BJ (cell line): ENCODE results near the gene GPR141. TPM values are rescaled to one million over a fixed set of nuclear protein-coding genes. Genes with fewer than 3 reads are reported as not detected.
"Not testable (repeated sequence)": the region's sequence is repeated elsewhere in the genome, so short reads cannot be mapped to it uniquely, and the experiment has no call there.

Experiments
- CTCF ChIA-PET: fragments of 350-600 bp; formaldehyde crosslinking; extraction: SDS; loops from one replicate; lab custom pipeline; 2021; ENCODE audit warnings: antibody characterized with exemption, inconsistent platforms; lab: Yijun Ruan, JAX
- POLR2A ChIA-PET: fragments of 300-600 bp; sonication (Branson Sonifier 250); formaldehyde crosslinking; extraction: SDS; loops from one replicate; lab custom pipeline; 2021; ENCODE audit warnings: antibody characterized with exemption; lab: Charles Lee
- DNase-seq: peaks from one replicate; pipeline ENCODE4 v3.0.0-alpha.2; 2011; ENCODE audit warnings: low read depth
- H3K27me3 ChIP-seq: 2 replicates; pipeline ENCODE4 v1.6.0; 2011; ENCODE audit warnings: low read length; ENCODE audit not compliant: control insufficient read depth, insufficient read depth
- H3K36me3 ChIP-seq: 2 replicates; pipeline ENCODE4 v1.5.1; 2011; ENCODE audit warnings: low read length; ENCODE audit not compliant: control insufficient read depth, insufficient read depth
- H3K4me3 ChIP-seq: 2 replicates; pipeline ENCODE4 v1.5.1; 2011; ENCODE audit warnings: low read depth, mild to moderate bottlenecking, control low read depth, low read length
- polyA plus RNA-seq: library from polyadenylated mRNA; depleted of rRNA; stranded (reverse); fragments of >200 nt; gene quantifications from 2 replicates; pipeline ENCODE4 v1.2.3, GENCODE V29; 2011
- TF ChIP-seq, protein P1 (sequence below): IDR thresholded peaks from 2 replicates; pipeline ENCODE4 v1.5.1; 2011; ENCODE audit warnings: low read depth, mild to moderate bottlenecking, control low read depth, inconsistent platforms, low read length, moderate library complexity; ENCODE audit not compliant: insufficient read depth

Gene GPR141
- polyA plus RNA-seq, 1 experiment, result not detected

DNA sequence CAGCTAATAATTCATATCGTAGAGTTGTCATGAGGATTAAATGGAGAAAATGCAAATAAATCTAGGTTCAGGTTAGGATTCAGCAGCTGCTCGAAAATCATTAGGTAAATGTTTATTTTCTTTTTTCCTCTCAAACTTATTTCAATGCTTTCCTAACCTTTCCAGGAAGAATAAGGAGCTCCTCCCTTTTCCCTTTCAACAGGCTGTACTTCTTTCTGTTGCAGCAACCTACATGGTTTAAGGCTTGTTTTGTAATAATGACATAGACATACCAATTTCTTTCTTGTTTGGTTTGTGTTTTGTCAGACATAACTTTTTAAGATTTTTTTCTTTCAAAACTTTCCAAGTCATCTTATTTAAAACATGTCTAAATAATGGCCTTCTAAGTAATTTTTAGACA, 18.2 kb downstream of the GPR141 start:
- TF ChIP-seq, protein P1, sequence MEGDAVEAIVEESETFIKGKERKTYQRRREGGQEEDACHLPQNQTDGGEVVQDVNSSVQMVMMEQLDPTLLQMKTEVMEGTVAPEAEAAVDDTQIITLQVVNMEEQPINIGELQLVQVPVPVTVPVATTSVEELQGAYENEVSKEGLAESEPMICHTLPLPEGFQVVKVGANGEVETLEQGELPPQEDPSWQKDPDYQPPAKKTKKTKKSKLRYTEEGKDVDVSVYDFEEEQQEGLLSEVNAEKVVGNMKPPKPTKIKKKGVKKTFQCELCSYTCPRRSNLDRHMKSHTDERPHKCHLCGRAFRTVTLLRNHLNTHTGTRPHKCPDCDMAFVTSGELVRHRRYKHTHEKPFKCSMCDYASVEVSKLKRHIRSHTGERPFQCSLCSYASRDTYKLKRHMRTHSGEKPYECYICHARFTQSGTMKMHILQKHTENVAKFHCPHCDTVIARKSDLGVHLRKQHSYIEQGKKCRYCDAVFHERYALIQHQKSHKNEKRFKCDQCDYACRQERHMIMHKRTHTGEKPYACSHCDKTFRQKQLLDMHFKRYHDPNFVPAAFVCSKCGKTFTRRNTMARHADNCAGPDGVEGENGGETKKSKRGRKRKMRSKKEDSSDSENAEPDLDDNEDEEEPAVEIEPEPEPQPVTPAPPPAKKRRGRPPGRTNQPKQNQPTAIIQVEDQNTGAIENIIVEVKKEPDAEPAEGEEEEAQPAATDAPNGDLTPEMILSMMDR, result no peak
- no peak for DNase-seq
- CTCF ChIA-PET, result no interaction called here
- POLR2A ChIA-PET, result no interaction called here
- no peaks in the 10 kb centered on the region for H3K27me3 ChIP-seq
- no peaks in the 10 kb centered on the region for H3K36me3 ChIP-seq
- no peak overlapping the region for H3K4me3 ChIP-seq

DNA sequence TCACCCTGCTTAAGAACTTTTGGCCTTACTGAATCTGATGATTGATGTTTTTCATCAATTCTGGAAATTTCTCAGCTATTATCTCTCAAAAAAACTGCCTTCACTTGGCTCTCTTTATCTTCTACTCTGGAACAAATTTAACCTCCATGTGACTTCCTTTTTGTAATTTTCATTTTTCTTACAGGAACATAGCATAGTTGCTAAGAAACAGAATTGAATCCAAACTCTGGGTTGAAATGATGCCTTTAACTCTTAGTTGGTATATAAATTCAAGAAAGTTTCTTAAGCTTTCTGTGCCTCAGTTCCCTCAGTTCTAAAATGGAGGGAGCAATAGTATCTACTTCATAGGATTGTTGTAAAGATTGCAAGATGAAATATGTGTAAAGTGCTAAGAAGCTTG, 19.8 kb downstream of the GPR141 start:
- ChIA-PET CTCF (interaction anchor here (0.6 kb wide), 1 partner anchor 195 kb away, joined by 3 read pairs; no protein-coding TSS in a partner anchor), POLR2A (no interaction called here)
- no peak overlapping the region for H3K4me3 ChIP-seq
- H3K27me3 ChIP-seq, result no peaks in the 10 kb centered on the region
- no peaks in the 10 kb centered on the region for H3K36me3 ChIP-seq
- TF ChIP-seq, protein P1, result no peak
- DNase-seq, result no peak

DNA sequence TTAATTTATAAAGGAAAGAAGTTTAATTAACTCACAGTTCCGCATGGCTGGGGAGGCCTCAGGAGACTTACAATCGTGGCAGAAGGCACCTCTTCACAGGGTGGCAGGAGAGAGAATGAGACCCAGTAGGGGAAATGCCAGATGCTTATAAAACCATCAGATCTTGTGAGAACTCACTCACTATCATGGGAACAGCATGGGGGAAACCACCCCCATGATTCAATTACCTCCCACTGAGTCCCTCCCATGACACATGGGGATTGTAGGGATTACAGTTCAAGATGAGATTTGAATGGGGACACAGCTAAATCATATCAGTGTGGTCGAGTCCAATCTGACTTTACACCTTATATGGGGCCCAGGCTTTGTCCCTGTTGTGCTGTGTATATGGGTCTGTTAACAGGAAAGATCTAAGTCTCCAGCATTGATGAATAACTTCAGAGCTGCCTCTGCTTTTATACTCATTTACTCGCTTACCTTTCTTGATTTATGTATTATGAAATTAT, 20.8 kb downstream of the GPR141 start:
- POLR2A ChIA-PET, H3K4me3 ChIP-seq, DNase-seq: not testable (repeated sequence)

DNA sequence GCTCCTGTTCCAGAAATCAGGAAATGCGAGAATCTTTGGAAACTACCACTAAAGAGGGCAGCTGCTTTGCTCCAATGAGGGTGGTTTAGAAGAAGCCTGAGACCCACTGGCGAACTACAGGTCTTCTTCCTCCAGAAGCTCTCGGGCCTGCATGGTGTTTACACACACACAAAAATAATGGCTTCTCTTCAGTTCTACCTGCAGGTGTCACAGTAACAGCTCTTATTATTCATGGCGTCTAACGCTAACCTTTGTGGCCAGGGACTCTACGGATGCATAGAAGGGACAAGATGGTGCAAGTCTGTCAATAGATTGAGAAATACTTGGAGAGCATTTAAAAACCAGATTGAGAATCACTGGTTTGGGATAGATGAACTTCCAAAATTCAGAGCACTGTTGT, 22.4 kb downstream of the GPR141 start:
- no peaks in the 10 kb centered on the region for H3K27me3 ChIP-seq
- H3K36me3 ChIP-seq, result no peaks in the 10 kb centered on the region
- no peak overlapping the region for H3K4me3 ChIP-seq
- TF ChIP-seq, protein P1, result no peak
- DNase-seq, result no peak
- ChIA-PET POLR2A (no interaction called here), CTCF (no interaction called here)

More for the DNA sequence above, 20.8 kb downstream of the GPR141 start:
- H3K27me3 ChIP-seq, CTCF ChIA-PET, H3K36me3 ChIP-seq: not testable (repeated sequence)

DNA sequence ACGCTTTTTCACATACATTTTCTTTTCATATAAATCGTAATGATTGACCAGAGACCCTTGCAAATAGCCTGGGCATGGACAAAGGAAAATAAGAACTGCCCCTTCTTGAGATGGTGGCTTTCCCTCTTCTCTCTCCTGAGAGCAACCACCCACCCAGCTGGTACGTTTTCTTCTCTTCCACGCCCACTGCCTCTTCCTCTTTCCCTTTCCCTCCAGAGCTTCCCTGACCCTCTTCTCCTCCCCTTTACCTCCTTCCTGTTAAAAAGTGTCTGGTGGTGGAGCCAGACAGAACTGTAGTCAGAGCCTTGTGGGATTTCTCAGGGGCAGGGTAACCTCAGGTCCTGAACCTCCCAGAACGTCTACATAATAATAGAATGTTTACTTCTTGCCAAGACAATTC, 23.2 kb downstream of the GPR141 start:
- ChIA-PET POLR2A (no interaction called here), CTCF (no interaction called here)
- TF ChIP-seq, protein P1, result no peak

More for the DNA sequence above, 23.2 kb downstream of the GPR141 start:
- no peaks in the 10 kb centered on the region for H3K27me3 ChIP-seq
- DNase-seq, result no peak
- H3K36me3 ChIP-seq, result no peaks in the 10 kb centered on the region
- H3K4me3 ChIP-seq, result no peak overlapping the region
